ENCODE data around the gene SLC9A9. TPM values are rescaled to one million over a fixed set of nuclear protein-coding genes. Genes with fewer than 3 reads are reported as not detected.

The SLC9A9 gene
- total RNA-seq, 1 experiment from 2014 or later: 1.5 TPM

DNA sequence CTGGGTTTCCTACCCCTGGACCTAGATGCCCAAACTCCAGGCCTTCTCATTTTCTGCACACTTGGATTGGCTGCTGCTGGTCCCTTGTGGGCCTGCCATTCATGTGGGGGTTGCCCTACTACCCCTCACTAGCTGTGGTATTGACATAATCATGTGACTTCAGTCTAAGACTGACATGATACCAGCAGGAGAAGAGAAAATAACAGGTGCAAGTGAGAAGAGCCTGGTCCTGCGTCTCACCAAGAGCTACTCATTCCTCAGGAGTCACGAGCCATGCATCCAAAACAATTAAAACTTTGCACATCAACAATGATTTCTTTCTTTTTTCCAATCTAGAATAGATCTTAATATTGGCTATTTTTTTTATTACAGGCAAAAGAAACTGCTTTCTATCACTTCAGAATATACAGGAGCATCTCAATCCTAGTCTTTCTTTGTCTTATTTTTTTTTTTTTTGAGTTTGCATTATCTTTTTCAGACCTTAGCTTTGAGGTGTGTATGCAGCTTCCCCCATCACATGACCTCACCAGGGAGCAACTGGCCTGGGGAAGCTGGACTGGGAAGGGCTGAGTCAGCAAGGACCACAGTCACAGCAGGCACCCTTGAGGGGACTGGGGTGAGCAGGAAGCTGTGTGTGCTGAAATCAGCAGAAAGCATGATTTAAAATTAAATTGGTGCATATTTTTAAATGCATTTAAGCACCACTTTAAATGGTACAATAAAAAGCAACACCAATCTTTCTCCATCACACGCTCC, 27.6 kb downstream of the SLC9A9 start:
- no peaks in the 10 kb centered on the region for H3K4me1 Mint-ChIP-seq (ENCODE audit: low read depth, unreplicated experiment)
- TF ChIP-seq, protein P1, sequence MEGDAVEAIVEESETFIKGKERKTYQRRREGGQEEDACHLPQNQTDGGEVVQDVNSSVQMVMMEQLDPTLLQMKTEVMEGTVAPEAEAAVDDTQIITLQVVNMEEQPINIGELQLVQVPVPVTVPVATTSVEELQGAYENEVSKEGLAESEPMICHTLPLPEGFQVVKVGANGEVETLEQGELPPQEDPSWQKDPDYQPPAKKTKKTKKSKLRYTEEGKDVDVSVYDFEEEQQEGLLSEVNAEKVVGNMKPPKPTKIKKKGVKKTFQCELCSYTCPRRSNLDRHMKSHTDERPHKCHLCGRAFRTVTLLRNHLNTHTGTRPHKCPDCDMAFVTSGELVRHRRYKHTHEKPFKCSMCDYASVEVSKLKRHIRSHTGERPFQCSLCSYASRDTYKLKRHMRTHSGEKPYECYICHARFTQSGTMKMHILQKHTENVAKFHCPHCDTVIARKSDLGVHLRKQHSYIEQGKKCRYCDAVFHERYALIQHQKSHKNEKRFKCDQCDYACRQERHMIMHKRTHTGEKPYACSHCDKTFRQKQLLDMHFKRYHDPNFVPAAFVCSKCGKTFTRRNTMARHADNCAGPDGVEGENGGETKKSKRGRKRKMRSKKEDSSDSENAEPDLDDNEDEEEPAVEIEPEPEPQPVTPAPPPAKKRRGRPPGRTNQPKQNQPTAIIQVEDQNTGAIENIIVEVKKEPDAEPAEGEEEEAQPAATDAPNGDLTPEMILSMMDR (IDR thresholded peaks at IDR 0.05; ENCODE audit: unreplicated experiment): no peak
- BruUV-seq (replicated peaks): no TSS peak
- no peaks in the 10 kb centered on the region for H3K27me3 Mint-ChIP-seq (ENCODE audit: unreplicated experiment)
- H3K36me3 Mint-ChIP-seq (ENCODE audit: insufficient read depth, unreplicated experiment): no peaks in the 10 kb centered on the region
- CTCF ChIA-PET: no interaction called here
- intact Hi-C loops (cut with micrococcal nuclease; ENCODE audit: unreplicated experiment): no loop called here
- H3K4me3 Mint-ChIP-seq (ENCODE audit: low read depth, unreplicated experiment): no peak overlapping the region
- no peak overlapping the region for H3K27ac Mint-ChIP-seq (ENCODE audit: unreplicated experiment)
- peaks cover 3% of the 10 kb centered on the region for H3K9me3 Mint-ChIP-seq (ENCODE audit: low read depth, unreplicated experiment)
- DNase-seq: no peak

DNA sequence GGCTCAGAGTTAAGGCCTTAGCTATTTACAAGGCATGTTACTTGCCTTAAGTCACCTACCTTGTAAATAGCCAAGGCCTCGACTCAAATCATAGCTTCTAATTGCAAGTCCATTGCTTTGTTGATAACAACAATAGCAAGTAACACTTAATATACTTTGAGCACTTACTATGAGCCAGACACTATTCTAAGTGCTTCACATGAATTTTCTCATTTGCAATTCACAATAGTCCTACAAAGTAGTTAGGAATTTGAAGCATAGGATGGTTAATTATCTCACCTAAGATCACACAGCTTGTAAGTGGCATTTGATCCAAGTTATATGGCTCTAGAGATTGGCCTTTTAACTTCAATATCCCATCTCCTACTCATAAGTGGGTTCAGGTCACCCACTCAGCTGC, 28.4 kb downstream of the SLC9A9 start:
- Mint-ChIP-seq H3K9me3 (ENCODE audit: low read depth, unreplicated experiment) (peaks cover 3% of the 10 kb centered on the region), H3K4me1 (ENCODE audit: low read depth, unreplicated experiment) (no peaks in the 10 kb centered on the region), H3K36me3 (ENCODE audit: insufficient read depth, unreplicated experiment) (no peaks in the 10 kb centered on the region), H3K4me3 (ENCODE audit: low read depth, unreplicated experiment) (no peak overlapping the region), H3K27ac (ENCODE audit: unreplicated experiment) (no peak overlapping the region), H3K27me3 (ENCODE audit: unreplicated experiment) (no peaks in the 10 kb centered on the region)
- intact Hi-C loops (cut with micrococcal nuclease; ENCODE audit: unreplicated experiment): no loop called here
- no peak for DNase-seq
- TF ChIP-seq, protein P1 (IDR thresholded peaks at IDR 0.05; ENCODE audit: unreplicated experiment): no peak
- CTCF ChIA-PET: no interaction called here
- BruUV-seq (replicated peaks): no TSS peak

DNA sequence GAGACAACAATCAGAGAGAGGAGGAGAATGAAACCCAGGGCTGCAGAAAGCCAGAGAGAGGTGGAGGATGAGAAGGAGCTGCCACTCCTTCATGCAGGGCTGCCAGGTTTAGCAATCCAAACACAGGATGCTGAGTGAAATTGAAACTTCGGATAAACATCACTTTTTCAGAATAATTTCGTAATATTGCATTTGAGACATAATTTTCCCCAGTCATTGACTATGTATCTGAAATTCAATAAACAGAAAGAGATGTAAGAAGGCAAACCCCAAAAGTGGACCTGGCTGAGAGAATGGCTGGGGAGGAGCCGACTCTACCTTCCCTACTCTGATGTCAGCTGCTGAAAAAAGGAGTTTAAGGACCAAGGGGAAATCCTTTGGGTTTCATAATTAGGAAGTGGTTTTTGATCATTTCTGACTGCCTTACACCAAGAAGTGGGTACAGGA, 33.8 kb downstream of the SLC9A9 start:
- Mint-ChIP-seq H3K4me3 (ENCODE audit: low read depth, unreplicated experiment) (no peak overlapping the region), H3K36me3 (ENCODE audit: insufficient read depth, unreplicated experiment) (no peaks in the 10 kb centered on the region), H3K4me1 (ENCODE audit: low read depth, unreplicated experiment) (no peaks in the 10 kb centered on the region), H3K27me3 (ENCODE audit: unreplicated experiment) (no peaks in the 10 kb centered on the region), H3K9me3 (ENCODE audit: low read depth, unreplicated experiment) (no peaks in the 10 kb centered on the region), H3K27ac (ENCODE audit: unreplicated experiment) (no peak overlapping the region)
- DNase-seq: no peak
- CTCF ChIA-PET: no interaction called here
- intact Hi-C loops (cut with micrococcal nuclease; ENCODE audit: unreplicated experiment): no loop called here
- no TSS peak for BruUV-seq (replicated peaks)
- TF ChIP-seq, protein P1 (IDR thresholded peaks at IDR 0.05; ENCODE audit: unreplicated experiment): no peak

DNA sequence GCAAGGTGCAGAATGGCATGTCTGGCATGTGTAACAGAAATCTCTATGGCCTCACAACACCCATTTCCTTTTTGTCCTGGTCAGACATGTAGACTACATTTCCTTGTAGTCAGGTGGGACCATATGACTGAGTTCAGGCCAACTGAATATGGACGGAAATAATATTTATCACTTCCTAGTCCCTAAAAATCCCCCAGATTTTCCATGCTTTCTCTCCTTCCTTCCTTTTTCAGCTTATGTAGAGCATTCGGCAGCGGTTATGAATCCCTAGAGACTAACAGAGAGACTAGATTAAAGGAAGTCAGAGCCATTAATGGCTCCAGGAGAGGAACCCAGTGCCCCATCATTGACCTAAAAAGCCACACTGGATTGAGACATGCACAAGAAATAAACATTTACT, 35.8 kb downstream of the SLC9A9 start:
- H3K4me1 Mint-ChIP-seq (ENCODE audit: low read depth, unreplicated experiment): no peaks in the 10 kb centered on the region
- H3K4me3 Mint-ChIP-seq (ENCODE audit: low read depth, unreplicated experiment): no peak overlapping the region
- no TSS peak for BruUV-seq (replicated peaks)
- intact Hi-C loops (cut with micrococcal nuclease; ENCODE audit: unreplicated experiment): no loop called here
- no peaks in the 10 kb centered on the region for H3K27me3 Mint-ChIP-seq (ENCODE audit: unreplicated experiment)
- DNase-seq: no peak
- no peaks in the 10 kb centered on the region for H3K36me3 Mint-ChIP-seq (ENCODE audit: insufficient read depth, unreplicated experiment)
- CTCF ChIA-PET: no interaction called here
- no peak overlapping the region for H3K27ac Mint-ChIP-seq (ENCODE audit: unreplicated experiment)
- H3K9me3 Mint-ChIP-seq (ENCODE audit: low read depth, unreplicated experiment): no peaks in the 10 kb centered on the region
- TF ChIP-seq, protein P1 (IDR thresholded peaks at IDR 0.05; ENCODE audit: unreplicated experiment): no peak

All from Calu3 (cell line).